GM18508 (cell line): ENCODE data around the gene DOCK7.
"Not testable (repeated sequence)": the region's sequence is repeated elsewhere in the genome, so short reads cannot be mapped to it uniquely, and the experiment has no call there.

Experiments
- ATAC-seq: cut with Tn5 transposase; IDR thresholded peaks from one replicate; pipeline ENCODE4 v1.9.1; 2021; ENCODE audit warnings: moderate number of reproducible peaks; ENCODE audit not compliant: insufficient read depth, unreplicated experiment

DOCK7 gene

DNA sequence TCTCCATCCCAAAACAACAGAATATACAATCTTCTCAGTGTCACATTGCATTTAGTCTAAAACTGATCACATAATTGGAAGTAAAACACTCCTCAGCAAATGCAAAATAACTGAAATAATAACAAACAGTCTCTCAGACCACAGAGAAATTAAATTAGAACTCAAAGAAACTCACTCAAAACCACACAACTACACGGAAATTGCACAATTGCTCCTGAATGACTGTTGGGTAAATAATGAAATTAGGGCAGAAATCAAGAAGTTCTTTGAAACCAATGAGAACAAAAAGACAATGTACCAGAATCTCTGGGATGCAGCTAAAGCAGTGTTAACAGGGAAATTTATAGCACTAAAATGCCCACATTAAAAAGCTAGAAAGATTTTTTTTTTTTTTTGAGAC lies 120.3 kb downstream of the DOCK7 start:
- ATAC-seq, result not testable (repeated sequence)

DNA sequence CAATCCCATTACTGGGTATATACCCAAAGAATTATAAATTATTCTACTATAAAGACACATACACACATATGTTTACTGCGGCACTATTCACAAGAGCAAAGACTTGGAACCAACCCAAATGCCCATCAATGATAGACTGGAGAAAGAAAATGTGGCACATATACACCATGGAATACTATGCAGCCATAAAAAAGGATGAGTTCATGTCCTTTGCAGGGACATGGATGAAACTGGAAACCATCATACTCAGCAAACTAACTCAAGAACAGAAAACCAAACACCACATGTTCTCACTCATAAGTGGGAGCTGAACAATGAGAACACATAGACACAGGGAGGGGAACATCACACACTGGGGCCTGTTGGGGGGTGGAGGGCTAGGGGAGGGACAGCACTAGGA lies 121.0 kb downstream of the DOCK7 start:
- ATAC-seq, result not testable (repeated sequence)

DNA sequence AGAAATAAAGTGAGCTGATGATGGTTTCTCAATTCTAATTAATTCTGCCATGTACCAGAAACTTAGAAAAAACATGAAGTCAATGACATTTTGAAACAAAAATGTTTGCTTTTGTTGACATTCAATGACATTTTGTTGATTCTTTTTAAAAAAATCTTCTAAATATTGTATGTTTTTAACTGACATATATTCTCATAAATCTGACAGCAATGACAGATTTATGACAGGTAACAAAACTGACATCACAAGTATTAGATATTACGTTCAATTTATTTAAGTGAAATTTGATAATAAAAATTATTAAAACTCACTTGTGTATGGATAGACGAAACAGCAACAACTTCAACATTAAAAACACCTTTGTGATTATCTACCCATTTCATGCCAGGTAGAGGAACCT lies 126.9 kb downstream of the DOCK7 start:
- ATAC-seq, result no peak

DNA sequence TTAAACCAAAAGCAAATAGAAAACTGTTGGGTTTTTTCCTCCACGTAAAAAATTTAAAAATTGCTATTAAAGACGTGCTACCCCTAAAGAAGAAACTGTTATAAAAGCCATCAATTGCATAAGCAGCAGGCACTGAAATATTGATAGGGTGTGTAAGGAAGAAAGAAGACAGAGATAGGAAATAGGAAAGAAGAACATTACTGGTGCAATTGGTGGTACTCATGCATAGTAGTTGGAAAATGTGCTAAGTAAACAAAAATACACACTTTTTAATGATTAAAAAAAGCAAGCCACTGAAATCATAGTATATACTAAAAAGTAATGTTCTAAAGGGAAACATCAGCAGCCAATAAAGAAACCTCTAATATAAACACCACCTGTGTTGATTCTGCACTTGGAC lies 143.6 kb downstream of the DOCK7 start:
- ATAC-seq, result no peak

GRCh38 chr1:62541048-62541447 lies 147.1 kb downstream of the DOCK7 start:
- no peak for ATAC-seq

DNA sequence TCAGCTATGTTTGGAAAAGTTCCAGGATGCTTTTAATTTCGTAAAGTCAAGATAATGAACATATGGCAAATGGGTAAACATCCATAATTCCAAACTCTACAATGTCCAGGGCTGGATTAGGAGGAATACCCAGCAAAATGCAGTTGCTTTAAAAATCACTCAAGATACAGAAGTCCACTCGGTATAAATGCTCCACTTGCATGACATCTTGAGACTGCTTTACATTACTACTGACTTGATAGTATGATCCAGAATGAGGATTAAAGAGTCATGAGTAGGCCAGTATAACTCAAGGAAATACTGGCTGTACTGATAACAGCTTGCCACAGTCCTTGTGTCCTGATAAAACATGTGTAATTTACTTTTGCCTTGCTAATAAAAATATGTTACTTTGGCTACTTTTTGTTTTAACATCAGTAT lies 149.1 kb downstream of the DOCK7 start:
- ATAC-seq, result no peak

- no peak for ATAC-seq
Observed at GRCh38 chr1:62536865-62537264, 151.3 kb downstream of the DOCK7 start.

GRCh38 chr1:62530516-62531154 lies 157.6 kb downstream of the DOCK7 start:
- no peak for ATAC-seq

GRCh38 chr1:62529227-62529626 lies 159.0 kb downstream of the DOCK7 start:
- ATAC-seq, result no peak

GRCh38 chr1:62528015-62528414 lies 160.2 kb downstream of the DOCK7 start:
- ATAC-seq, result no peak

DNA sequence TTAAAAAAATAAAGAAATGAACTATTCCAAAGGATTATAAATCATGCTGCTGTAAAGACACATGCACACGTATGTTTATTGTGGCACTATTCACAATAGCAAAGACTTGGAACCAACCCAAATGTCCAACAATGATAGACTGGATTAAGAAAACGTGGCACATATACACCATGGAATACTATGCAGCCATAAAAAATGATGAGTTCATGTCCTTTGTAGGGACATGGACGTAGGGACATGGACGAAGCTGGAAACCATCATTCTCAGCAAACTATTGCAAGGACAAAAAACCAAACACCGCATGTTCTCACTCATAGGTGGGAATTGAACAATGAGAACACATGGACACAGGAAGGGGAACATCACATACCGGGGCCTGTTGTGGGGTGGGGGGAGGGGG lies 160.8 kb downstream of the DOCK7 start:
- ATAC-seq, result not testable (repeated sequence)

DNA sequence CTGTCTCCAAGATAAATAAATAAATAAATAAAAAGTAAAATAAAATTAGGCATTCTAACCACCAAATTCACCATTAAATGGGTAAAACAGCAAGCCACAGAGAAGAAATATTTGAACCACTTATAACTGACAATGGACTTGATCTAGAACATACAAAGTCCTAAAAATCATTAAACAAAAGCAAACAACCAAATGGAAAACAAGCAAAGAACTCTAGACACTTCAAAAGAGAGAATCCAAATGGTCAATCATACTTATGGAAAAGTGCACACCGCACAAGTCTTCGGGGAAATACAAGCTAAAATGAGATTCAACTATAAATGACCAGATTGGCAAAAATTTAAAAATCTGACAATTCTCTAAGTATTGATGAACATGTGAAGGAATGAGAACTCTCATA lies 164.3 kb downstream of the DOCK7 start:
- no peak for ATAC-seq

DNA sequence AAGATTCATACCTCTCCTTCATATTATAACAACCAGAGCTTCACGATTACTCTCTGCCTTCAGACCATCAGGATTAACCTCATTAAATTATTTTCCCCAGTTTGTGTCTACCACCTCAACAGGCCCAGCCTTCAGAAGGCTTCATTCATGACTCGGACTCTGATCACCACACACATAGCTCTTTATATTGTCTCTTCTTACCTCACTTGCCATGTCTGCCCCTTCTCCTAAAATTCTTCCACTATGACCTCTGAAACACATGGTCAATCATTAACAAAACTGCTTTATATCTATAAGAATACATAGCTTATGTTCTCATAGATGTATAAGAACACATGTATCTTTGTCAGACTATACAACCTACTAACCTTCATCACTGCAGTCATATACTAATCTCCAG lies 171.6 kb downstream of the DOCK7 start:
- no peak for ATAC-seq

DNA sequence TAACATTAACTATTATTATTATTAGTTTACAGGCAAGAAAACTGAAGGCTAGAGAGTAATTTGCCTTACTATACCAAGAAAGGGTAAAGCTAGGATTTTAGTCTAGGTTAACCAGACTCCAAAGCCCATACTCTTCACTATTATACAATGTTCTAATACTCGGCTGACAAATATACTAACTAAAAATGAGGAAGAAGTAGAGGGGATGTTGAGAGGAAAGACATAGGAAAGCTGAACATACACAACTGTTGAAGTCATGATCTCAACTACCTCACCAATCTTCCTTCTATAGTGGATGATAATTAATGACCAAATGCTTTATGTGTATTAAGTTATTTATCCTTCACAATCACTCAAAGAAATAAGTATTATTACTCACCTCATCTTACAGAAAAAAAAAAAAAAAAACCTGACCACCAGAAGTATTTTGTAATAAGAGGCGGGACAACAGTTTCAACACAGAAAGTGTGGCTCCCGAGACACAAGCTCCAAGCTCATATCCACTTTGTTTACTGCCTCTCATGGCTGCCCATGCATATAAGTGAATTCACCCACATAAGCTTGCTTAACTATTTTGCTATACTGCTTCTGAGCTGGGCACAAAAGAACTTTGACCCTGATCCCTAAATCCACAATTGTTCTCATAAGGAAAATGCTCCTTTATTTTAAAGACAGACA lies 173.3 kb downstream of the DOCK7 start:
- ATAC-seq, result no peak

GRCh38 chr1:62513013-62513412 lies 175.2 kb downstream of the DOCK7 start:
- ATAC-seq, result no peak

DNA sequence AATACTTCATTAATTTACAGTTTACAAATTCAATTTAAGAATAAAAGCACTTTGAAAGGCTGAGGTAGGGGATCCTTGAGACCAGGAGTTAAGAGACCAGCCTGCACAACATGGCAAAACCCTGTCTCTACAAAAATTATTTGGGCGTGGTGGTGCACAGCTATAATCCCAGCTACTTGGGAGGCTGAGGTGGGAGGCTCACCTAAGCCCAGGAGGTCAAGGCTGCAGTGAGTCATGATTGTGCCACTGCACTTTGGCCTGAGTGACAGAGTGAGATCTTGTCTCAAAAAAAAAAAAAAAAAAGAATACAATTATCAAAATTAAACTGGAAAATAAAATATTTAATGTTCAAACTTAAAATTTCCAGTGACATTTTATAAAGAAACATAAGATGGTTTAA lies 179.2 kb downstream of the DOCK7 start:
- ATAC-seq, result no peak

DNA sequence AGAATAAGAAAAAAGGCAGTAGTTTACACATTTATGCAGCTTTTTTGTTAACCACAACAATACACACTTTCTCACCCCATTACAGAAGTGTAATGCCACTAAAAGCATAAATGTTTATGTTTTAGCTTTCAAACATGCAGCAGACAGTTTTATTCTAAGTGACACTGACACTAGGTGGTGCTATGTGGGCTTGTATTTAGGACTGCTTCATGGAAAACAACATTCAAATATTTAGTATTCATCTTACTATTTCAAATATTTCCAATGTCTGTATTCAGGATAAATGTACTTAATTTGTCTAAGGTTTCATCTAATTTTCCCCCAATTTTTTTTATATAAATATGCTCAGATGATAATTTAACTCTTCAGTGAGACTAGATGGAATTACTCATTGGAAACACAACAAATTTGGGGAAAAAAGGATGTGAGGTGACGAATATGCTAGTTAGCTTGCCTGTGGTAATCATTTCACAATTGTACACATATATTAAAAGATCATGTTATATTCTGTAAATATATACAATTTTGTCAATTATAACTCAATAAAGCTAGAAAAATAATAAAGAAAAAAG lies 179.9 kb downstream of the DOCK7 start:
- no peak for ATAC-seq

- no peak for ATAC-seq
Observed at GRCh38 chr1:62500210-62500609, 188.0 kb downstream of the DOCK7 start.

DNA sequence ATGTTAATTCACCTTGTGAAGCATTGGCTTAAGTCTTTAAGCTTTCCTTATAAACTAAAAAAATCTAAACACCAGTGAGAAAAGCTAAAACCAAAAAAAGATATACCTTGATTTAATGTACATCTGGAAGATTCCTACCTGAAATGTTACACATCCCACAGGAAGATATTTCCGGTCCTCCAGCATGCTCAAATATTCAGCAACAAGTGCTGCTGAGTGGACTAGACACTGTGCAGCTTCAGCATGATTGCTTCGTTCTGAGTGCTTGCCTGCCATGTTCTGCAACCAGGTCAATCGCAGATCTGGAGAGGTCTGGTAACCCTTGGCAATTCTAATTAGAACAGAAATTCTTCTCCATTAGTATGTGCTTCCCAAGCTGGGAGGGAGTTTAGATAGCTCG lies 194.0 kb downstream of the DOCK7 start:
- no peak for ATAC-seq

DNA sequence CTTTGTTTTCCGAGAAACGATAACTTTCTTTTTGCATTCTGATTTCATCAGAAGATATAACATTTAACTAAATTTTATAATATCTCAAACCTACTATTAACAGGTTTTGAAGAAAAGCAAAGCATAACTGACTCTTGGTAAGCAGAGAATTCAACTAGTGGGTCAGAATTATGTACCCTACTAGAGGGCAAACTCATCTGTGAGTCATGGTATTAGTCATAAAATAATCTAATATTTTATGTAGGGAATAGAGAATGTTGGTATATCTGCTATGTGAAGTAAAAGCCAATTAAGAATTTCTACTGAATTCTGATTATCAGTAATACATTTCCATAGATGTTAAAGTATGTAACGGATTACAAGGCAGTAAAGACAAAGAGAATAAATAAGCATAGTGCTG lies 194.5 kb downstream of the DOCK7 start:
- ATAC-seq, result no peak

DNA sequence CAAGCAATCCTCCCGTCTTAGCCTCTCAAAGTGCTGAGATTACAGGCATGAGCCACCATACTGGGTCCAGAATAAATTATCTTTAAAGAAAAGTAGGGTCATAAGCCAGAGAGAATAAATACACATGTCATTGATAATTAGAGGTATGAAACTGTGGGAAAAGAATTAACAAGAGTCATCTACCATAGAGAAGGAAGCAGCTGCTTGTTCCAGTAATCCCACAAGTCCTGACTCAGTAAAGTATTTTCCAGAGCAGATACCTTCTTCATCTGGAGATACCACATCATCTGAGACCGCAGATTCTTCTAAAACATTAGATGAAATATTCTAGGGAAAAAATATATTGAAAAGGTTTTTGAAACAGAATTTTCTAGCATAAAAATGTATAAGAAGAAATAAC lies 195.7 kb downstream of the DOCK7 start:
- no peak for ATAC-seq

DNA sequence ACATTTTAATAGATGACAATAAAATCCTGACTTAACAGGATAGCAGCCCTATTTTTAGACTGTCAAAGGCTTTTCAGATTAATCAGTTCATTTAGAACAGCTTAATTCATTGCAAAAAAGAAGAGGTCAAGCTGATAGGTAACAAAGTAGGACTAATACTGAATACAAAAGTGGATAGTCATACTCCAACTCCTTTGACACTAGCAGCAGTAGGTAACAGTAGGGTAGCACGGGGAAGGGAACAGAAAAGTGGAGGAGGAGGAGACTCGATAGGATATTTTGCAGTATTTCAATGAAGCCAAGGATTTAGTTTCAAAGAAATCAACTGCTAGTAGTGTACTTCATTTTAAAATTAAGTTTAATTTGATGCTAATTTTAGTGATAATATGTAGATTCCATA lies 200.2 kb downstream of the DOCK7 start:
- no peak for ATAC-seq
